ENCODE results near the gene KSR2. TPM values are rescaled to one million over a fixed set of nuclear protein-coding genes. Genes with fewer than 3 reads are reported as not detected.
"Not testable (repeated sequence)": the region's sequence is repeated elsewhere in the genome, so short reads cannot be mapped to it uniquely, and the experiment has no call there.

Gene KSR2
- total RNA-seq, 1 experiment from 2014 or later: 0.15 TPM

- Histone ChIP-seq H3K36me3 (ENCODE audit: control insufficient read depth, insufficient read depth, low read length) (no peaks in the 10 kb centered on the region), H3K27me3 (ENCODE audit: control insufficient read depth, insufficient read depth, low read length) (no peaks in the 10 kb centered on the region), H3K27ac (ENCODE audit: low read length) (no peak overlapping the region), H3K4me1 (ENCODE audit: control insufficient read depth, insufficient read depth, low read length) (no peaks in the 10 kb centered on the region), H3K9me3 (ENCODE audit: control insufficient read depth, insufficient read depth, low read depth, low read length) (no peaks in the 10 kb centered on the region), H3K4me3 (ENCODE audit: low read depth in 2 of 2, low read length in 2 of 2) (no peak overlapping the region)
- intact Hi-C loops (cut with micrococcal nuclease; ENCODE audit: unreplicated experiment): no loop called here
- TF ChIP-seq TCF7L2 (IDR thresholded peaks at IDR 0.05; ENCODE audit: low read depth, low read length): no peak
- in situ Hi-C loops (cut with HindIII; ENCODE audit: low pct_unique_long_range_greater_than_20kb, low sequenced_read_pairs): no loop called here
- no TSS peak for BruUV-seq (replicated peaks)
- CTCF ChIA-PET: no interaction called here
- POLR2A ChIA-PET: no interaction called here
- no peak for DNase-seq (ENCODE audit: low read depth, low spot score)
- no peak for ATAC-seq
These were observed 76.3 kb downstream of the KSR2 start for GRCh38 chr12:117892441-117892840.

- H3K9me3 ChIP-seq (ENCODE audit: control insufficient read depth, insufficient read depth, low read depth, low read length); H3K4me3 ChIP-seq (ENCODE audit: low read depth in 2 of 2, low read length in 2 of 2); intact Hi-C loops (cut with micrococcal nuclease; ENCODE audit: unreplicated experiment); BruUV-seq (replicated peaks); CTCF ChIA-PET; in situ Hi-C loops (cut with HindIII; ENCODE audit: low pct_unique_long_range_greater_than_20kb, low sequenced_read_pairs); ATAC-seq; H3K4me1 ChIP-seq (ENCODE audit: control insufficient read depth, insufficient read depth, low read length); DNase-seq (ENCODE audit: low read depth, low spot score); H3K36me3 ChIP-seq (ENCODE audit: control insufficient read depth, insufficient read depth, low read length); H3K27ac ChIP-seq (ENCODE audit: low read length); H3K27me3 ChIP-seq (ENCODE audit: control insufficient read depth, insufficient read depth, low read length): not testable (repeated sequence)
- POLR2A ChIA-PET: interaction anchor here (0.7 kb wide), 1 partner anchor 14 kb away, joined by 3 read pairs; no protein-coding TSS in a partner anchor
These were observed 77.5 kb downstream of the KSR2 start for GRCh38 chr12:117891265-117891664.

GRCh38 chr12:117890644-117891043 is 78.1 kb downstream of the KSR2 start:
- TF ChIP-seq CTCF (IDR thresholded peaks at IDR 0.05) (no peak), REST (IDR thresholded peaks at IDR 0.05; ENCODE audit: insufficient read depth in 1 of 2, low read depth in 2 of 2, low read length in 1 of 2) (no peak), POLR2AphosphoS5 (IDR thresholded peaks at IDR 0.05; ENCODE audit: low read depth, low read length) (no peak), TCF7L2 (IDR thresholded peaks at IDR 0.05; ENCODE audit: low read depth, low read length) (no peak), SIN3A (IDR thresholded peaks at IDR 0.05; ENCODE audit: borderline replicate concordance, insufficient read depth, low read depth, low read length) (no peak)
- H3K4me3 ChIP-seq (ENCODE audit: low read depth in 2 of 2, low read length in 2 of 2): no peak overlapping the region
- H3K27me3 ChIP-seq (ENCODE audit: control insufficient read depth, insufficient read depth, low read length): no peaks in the 10 kb centered on the region
- intact Hi-C loops (cut with micrococcal nuclease; ENCODE audit: unreplicated experiment): no loop called here
- ATAC-seq (no peak), DNase-seq (ENCODE audit: low read depth, low spot score) (no peak)
- H3K27ac ChIP-seq (ENCODE audit: low read length): no peak overlapping the region
- H3K4me1 ChIP-seq (ENCODE audit: control insufficient read depth, insufficient read depth, low read length): no peaks in the 10 kb centered on the region
- no peaks in the 10 kb centered on the region for H3K9me3 ChIP-seq (ENCODE audit: control insufficient read depth, insufficient read depth, low read depth, low read length)
- ChIA-PET CTCF (no interaction called here), POLR2A (interaction anchor here (0.7 kb wide), 1 partner anchor 15 kb away, joined by 3 read pairs; no protein-coding TSS in a partner anchor)
- BruUV-seq (replicated peaks): no TSS peak
- no peaks in the 10 kb centered on the region for H3K36me3 ChIP-seq (ENCODE audit: control insufficient read depth, insufficient read depth, low read length)
- in situ Hi-C loops (cut with HindIII; ENCODE audit: low pct_unique_long_range_greater_than_20kb, low sequenced_read_pairs): no loop called here
